Gastrocnemius medialis (tissue), 4 donors: Measurements from ENCODE around the gene SRSF9. TPM values are rescaled to one million over a fixed set of nuclear protein-coding genes. Genes with fewer than 3 reads are reported as not detected.

Experiments used
- ATAC-seq, 2 donors: fragments of 150-250 bp; one replicate each; pipeline ENCODE4 v1.9.1; 2016
- DNase-seq, 2 donors: peaks; one replicate each; pipeline ENCODE4 v3.0.0-alpha.2; 2019
- H3K27ac ChIP-seq, 4 donors: fragments of 200-600 bp; sonication (generic); 1 replicate in 1 of 4; 2 replicates in 3 of 4; pipeline ENCODE4 v1.5.1; 2016 to 2018; ENCODE audit warnings: mild to moderate bottlenecking in 2 of 4, moderate library complexity in 1 of 4
- H3K27me3 ChIP-seq, 3 donors: fragments of 200-600 bp; sonication (generic) in 2 of 3; 1 replicate in 1 of 3; 2 replicates in 2 of 3; pipeline versions ENCODE4 v1.5.1 to v1.6.0; 2016 to 2019; ENCODE audit warnings: mild to moderate bottlenecking in 1 of 3, moderate library complexity in 1 of 3
- H3K36me3 ChIP-seq, 2 donors: fragments of 200-600 bp; sonication (generic) in 1 of 2; one replicate each; pipeline ENCODE4 v1.5.1; 2017 to 2018
- H3K4me1 ChIP-seq, 2 donors: fragments of 200-600 bp; sonication (generic) in 1 of 2; one replicate each; pipeline ENCODE4 v1.5.1; 2016 to 2017; ENCODE audit warnings: mild to moderate bottlenecking in 2 of 2
- H3K4me3 ChIP-seq, 4 donors: fragments of 200-600 bp; sonication (generic) in 3 of 4; 1 replicate in 1 of 4; 2 replicates in 3 of 4; pipeline ENCODE4 v1.5.1; 2016 to 2019; ENCODE audit warnings: mild to moderate bottlenecking in 2 of 4
- H3K9me3 ChIP-seq, 3 donors: fragments of 200-600 bp; sonication (generic) in 2 of 3; 1 replicate in 1 of 3; 2 replicates in 2 of 3; pipeline ENCODE4 v1.5.1; 2016 to 2019
- POLR2A ChIP-seq, 2 donors: fragments of 450-650 bp; IDR thresholded peaks; one replicate each; pipeline ENCODE4 v1.6.1; 2017; ENCODE audit warnings: antibody characterized with exemption in 2 of 2, mild to moderate bottlenecking in 2 of 2, moderate library complexity in 2 of 2
- in situ Hi-C, 4 donors: fragments of 200-750 bp; cut with MboI; loops; one replicate each; pipeline versions ENCODE4 v1.15.0 to v1.8.0; 2017; ENCODE audit warnings: low sequenced_read_pairs in 4 of 4
- intact Hi-C: fragments of 100-400 bp; cut with DNase I; formaldehyde crosslinking; loops from one replicate; pipeline ENCODE4 v1.15.1; 2023; ENCODE audit warnings: low total_unique reads
- total RNA-seq, 4 donors: library from RNA; depleted of rRNA; stranded (reverse); fragments of >200 nt; gene quantifications; one replicate each; pipeline versions ENCODE4 v1.1.0 to v1.2.3, GENCODE V29; 2016
- TF ChIP-seq, protein P1 (sequence below), 5 experiments: fragments of 450-650 bp in 3 of 5; fragments of 200-600 bp in 2 of 5; sonication (generic) in 2 of 5; IDR thresholded peaks in 4 of 5; conservative IDR thresholded peaks in 1 of 5; 1 replicate in 4 of 5; 2 replicates in 1 of 5; pipeline ENCODE4 v1.5.1; 2016 to 2019; ENCODE audit warnings: antibody characterized with exemption in 5 of 5, mild to moderate bottlenecking in 3 of 5, moderate library complexity in 3 of 5

SRSF9 gene
- total RNA-seq, 4 donors from 2014 or later, result 13.5 to 18.6 (median 16.0) TPM

DNA sequence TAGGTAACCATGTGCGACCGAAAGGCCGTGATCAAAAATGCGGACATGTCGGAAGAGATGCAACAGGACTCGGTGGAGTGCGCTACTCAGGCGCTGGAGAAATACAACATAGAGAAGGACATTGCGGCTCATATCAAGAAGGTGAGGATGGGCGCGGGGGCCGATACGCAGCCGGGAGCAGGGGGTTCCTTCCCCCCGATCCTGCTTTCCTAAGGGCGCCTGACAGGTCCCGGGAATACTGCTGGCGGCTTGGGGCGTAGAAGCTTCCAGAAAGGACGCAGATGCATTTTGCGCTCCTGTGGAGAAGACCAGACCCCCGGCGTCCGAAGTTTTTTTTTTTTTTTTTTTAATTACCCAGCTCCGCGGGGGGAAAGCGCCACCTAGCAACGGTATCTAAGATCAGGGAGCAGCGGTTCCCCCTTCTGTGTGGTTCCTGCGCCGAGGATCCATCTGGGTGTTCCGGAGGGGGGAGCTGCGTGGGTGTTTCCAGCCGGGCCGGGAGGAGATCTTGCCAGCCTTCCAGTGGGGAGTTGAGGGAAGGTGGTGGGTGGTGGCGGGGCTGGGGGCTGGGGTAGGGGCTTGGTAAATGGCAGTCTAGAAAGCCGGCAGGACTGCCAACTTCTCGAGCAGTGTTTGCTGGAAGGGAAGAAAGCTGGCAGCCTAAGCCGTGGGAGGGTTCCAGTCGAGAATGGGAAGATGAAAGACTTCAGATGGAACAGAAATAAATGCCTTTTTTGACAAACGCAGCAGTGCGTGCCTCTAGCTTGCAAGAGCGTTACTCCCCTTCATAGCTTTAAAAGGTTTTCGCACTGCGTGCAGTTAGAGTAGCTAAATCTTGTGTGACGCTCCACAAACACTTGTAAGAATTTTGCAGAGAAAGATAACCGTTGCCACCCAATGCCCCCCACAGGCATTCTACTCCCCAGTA, 27.1 kb upstream of the SRSF9 start:
- peak; percentile 38 to 42 for DNase-seq
- Histone ChIP-seq H3K4me3 (peak overlapping the region; percentile 66 to 100 (median 86)), H3K36me3 (peaks cover 0 to 21% of the 10 kb centered on the region in 2 donors), H3K9me3 (no peaks in the 10 kb centered on the region), H3K4me1 (peaks cover 18 to 21% of the 10 kb centered on the region in 2 donors), H3K27me3 (no peaks in the 10 kb centered on the region), H3K27ac (peak overlapping the region; percentile 84 to 92 (median 85))
- in situ Hi-C loops (no loop called here), intact Hi-C loops (loop anchor here (1.0 to 5.0 kb wide), 4 partner anchors 27 to 86 kb away; partner anchors contain the start of genes COQ5, COX6A1, POP5 and SRSF9)
- no peak for TF ChIP-seq POLR2A (IDR thresholded peaks at IDR 0.05)
- TF ChIP-seq, protein P1, sequence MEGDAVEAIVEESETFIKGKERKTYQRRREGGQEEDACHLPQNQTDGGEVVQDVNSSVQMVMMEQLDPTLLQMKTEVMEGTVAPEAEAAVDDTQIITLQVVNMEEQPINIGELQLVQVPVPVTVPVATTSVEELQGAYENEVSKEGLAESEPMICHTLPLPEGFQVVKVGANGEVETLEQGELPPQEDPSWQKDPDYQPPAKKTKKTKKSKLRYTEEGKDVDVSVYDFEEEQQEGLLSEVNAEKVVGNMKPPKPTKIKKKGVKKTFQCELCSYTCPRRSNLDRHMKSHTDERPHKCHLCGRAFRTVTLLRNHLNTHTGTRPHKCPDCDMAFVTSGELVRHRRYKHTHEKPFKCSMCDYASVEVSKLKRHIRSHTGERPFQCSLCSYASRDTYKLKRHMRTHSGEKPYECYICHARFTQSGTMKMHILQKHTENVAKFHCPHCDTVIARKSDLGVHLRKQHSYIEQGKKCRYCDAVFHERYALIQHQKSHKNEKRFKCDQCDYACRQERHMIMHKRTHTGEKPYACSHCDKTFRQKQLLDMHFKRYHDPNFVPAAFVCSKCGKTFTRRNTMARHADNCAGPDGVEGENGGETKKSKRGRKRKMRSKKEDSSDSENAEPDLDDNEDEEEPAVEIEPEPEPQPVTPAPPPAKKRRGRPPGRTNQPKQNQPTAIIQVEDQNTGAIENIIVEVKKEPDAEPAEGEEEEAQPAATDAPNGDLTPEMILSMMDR (IDR thresholded peaks at IDR 0.05 in 4 of 5, conservative IDR thresholded peaks at IDR 0.05 in 1 of 5), result no peak
- peak; percentile 37 to 53 for ATAC-seq

DNA sequence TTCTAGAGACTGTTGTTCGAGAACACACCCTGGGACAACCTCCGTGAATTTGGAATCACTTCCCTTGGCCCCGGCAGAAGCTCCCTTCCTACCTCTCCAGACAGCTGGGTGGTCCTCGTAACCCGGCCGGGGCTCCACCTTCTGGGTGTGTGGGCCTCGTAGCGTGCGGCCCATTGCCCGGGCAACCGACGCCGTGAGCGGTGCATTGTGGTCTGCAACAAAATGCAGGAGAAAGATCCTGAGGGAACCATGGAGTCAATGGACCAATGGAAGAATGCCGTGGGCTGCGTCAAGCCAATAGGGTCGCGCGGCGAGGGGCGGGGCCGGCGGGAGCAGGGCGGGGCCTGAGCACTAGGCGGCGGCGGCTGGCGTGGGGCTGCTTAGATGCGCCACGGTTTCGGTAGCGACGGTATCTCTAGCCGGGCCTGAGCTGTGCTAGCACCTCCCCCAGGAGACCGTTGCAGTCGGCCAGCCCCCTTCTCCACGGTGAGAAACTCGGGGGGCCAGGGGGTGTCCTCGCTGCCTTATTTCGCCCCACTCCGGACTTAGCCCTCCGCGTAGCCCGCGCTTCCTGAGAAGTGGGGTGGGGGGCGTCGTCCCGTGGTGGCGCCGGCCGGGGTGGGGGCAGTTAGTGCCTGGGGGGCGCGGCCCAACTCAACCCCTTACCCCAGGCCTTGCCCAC, 26.3 kb upstream of the SRSF9 start, which contains the start of gene DYNLL1:
DYNLL1 (plus strand) TSS at position 383 of the 682 bp plus-strand sequence. CDS start 309 bp downstream, outside the sequence.
- TF ChIP-seq POLR2A (IDR thresholded peaks at IDR 0.05), result peak; percentile 79 to 89
- TF ChIP-seq, protein P1 (IDR thresholded peaks at IDR 0.05 in 4 of 5, conservative IDR thresholded peaks at IDR 0.05 in 1 of 5), result peak in 1 of 5 experiments; percentile 25
- in situ Hi-C loops (no loop called here), intact Hi-C loops (loop anchor here (1.0 to 5.0 kb wide), 4 partner anchors 27 to 86 kb away; partner anchors contain the start of genes COQ5, COX6A1, POP5 and SRSF9)
- peaks cover 0 to 21% of the 10 kb centered on the region in 2 donors for H3K36me3 ChIP-seq
- peak within 1 kb of the TSS; percentile 66 to 100 (median 86) for H3K4me3 ChIP-seq
- H3K4me1 ChIP-seq, result peaks cover 25 to 28% of the 10 kb centered on the region in 2 donors
- peak within 1 kb of the TSS; percentile 84 to 92 (median 85) for H3K27ac ChIP-seq
- H3K27me3 ChIP-seq, result no peaks in the 10 kb centered on the region
- H3K9me3 ChIP-seq, result no peaks in the 10 kb centered on the region
- ATAC-seq (peak; percentile 98), DNase-seq (peak; percentile 92 to 96)

DNA sequence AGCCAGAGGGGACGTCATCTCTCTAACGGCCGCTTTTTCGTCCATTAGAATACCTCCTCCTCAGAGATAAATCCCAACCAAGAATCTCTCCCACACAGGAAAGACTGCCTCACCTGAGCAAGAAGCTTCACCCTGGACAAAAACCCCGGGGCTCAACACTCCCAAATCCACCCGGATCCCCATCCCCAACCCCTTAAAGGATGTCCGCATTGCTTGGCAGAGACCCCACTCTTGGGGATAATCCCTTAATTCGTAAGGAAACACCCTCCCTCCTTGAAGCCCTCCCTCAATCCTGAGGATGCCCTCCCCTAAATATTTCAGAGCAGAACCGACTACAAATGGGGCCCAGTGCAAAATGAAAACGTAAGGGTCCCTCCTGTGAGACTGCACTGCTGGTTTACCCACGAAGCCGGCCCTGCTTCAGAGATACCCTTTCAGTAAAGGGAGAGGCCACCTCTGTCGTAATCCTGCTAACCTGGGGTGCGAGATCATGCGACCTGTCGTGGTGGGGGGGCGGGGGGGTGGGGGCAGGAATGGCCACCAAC, 25.7 kb upstream of the SRSF9 start:
- DNase-seq, result no peak
- H3K36me3 ChIP-seq, result peaks cover 0 to 17% of the 10 kb centered on the region in 2 donors
- in situ Hi-C loops, result no loop called here
- H3K27ac ChIP-seq, result peak overlapping the region; percentile 84 to 92 (median 85)
- peak; percentile 1 for ATAC-seq
- intact Hi-C loops, result loop anchor here (5.0 kb wide), 1 partner anchor 87 kb away; the partner anchor contains the start of gene POP5
- H3K4me3 ChIP-seq, result peak overlapping the region; percentile 66 to 100 (median 86)
- H3K4me1 ChIP-seq, result peaks cover 28 to 31% of the 10 kb centered on the region in 2 donors
- no peaks in the 10 kb centered on the region for H3K9me3 ChIP-seq
- TF ChIP-seq POLR2A (IDR thresholded peaks at IDR 0.05), result no peak
- TF ChIP-seq, protein P1 (IDR thresholded peaks at IDR 0.05 in 4 of 5, conservative IDR thresholded peaks at IDR 0.05 in 1 of 5), result no peak
- no peaks in the 10 kb centered on the region for H3K27me3 ChIP-seq

DNA sequence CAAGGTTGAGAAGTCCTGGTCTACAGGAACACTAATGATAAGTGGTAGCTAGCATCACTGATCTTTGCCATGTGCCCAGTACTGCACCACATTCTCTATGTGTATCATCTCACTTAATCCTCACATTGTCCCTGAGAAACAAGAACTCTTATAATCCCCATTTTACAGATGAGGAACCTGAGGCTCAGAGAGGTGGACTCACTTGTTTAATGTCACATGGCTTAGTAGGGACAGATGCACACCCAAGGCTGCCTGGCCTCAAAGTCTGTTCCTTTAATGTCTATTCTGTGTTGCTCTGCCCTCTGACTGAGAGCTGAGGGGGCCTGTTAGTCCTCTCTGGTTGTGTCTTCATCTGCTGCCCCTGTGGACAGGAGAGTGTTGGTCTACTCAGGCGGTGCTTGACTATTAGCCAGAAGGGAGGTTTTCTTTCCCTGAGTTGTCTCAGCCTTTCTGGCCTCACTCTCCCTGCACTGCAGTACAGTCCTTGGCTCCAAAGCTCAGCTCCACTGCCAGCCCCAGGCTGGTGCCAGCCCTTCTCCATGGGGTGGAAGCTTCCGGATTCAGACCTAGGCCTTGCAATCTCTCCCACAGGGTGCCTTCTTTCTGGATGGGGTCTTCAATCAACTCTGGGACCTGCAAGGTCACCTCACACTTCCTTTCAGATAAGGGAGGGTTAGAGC, 21.4 kb upstream of the SRSF9 start:
- DNase-seq (peak; percentile 11 to 58), ATAC-seq (peak; percentile 27 to 30)
- TF ChIP-seq, protein P1 (IDR thresholded peaks at IDR 0.05 in 4 of 5, conservative IDR thresholded peaks at IDR 0.05 in 1 of 5), result no peak
- no peak for TF ChIP-seq POLR2A (IDR thresholded peaks at IDR 0.05)
- H3K27me3 ChIP-seq, result no peaks in the 10 kb centered on the region
- intact Hi-C loops, result no loop called here
- H3K4me3 ChIP-seq, result no peak overlapping the region
- H3K9me3 ChIP-seq, result no peaks in the 10 kb centered on the region
- H3K36me3 ChIP-seq, result no peaks in the 10 kb centered on the region
- in situ Hi-C loops, result no loop called here
- peaks cover 16% of the 10 kb centered on the region in 2 donors for H3K4me1 ChIP-seq
- H3K27ac ChIP-seq, result peak overlapping the region; percentile 22 to 79 (median 55)
